ENCODE measurements around the gene CCDC78.

Gene CCDC78

DNA sequence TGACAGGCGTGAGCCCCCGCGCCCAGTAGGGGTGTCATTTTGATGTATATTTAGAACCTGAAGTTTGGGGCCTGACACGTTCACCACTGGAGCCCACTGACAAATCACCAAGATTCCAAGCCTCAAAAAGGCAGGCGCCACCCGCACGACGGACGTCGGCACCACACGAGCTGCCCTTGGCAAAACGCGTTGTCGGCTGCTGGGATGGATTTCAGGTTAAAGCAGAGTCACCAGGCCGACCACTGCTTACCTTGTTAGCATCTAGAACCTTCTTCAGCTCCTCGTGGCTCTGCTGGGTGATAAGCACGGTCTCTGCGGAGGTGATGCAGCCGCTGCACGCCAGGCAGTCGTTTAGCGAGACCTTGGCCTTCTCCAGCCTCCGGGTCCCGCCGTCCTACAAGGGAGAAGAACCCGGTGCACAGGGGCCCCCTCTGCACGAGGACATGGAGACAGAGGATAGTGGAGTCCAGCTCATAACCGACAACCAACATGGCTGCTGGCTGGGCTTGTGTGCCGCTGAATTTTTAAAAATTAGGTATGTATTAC is 10.8 kb upstream of the CCDC78 start:
- no peak for DNase-seq

DNA sequence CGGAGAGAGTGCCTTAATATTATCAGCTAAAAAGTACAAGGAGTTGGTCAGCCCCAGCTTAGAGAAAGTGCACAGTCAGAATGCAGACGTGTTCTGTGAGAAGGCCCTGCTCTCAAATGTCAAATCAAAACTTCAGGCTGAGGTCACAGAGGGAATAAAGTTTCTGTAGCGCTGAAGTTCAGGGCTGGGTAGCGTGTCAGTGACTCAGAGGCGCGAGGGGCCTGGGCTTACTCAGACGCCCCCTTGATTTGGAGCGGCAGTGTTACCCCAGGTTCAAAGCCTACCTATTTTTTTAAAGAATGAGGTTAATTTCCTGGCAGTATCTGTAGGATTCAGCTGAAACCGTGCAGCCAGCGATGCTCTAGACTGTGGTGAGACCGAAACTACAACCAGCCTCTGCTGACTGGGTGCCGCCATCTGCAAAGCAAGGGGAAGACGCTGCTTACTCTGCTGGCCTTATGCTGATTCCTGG is 9.8 kb upstream of the CCDC78 start:
- DNase-seq, result no peak

DNA sequence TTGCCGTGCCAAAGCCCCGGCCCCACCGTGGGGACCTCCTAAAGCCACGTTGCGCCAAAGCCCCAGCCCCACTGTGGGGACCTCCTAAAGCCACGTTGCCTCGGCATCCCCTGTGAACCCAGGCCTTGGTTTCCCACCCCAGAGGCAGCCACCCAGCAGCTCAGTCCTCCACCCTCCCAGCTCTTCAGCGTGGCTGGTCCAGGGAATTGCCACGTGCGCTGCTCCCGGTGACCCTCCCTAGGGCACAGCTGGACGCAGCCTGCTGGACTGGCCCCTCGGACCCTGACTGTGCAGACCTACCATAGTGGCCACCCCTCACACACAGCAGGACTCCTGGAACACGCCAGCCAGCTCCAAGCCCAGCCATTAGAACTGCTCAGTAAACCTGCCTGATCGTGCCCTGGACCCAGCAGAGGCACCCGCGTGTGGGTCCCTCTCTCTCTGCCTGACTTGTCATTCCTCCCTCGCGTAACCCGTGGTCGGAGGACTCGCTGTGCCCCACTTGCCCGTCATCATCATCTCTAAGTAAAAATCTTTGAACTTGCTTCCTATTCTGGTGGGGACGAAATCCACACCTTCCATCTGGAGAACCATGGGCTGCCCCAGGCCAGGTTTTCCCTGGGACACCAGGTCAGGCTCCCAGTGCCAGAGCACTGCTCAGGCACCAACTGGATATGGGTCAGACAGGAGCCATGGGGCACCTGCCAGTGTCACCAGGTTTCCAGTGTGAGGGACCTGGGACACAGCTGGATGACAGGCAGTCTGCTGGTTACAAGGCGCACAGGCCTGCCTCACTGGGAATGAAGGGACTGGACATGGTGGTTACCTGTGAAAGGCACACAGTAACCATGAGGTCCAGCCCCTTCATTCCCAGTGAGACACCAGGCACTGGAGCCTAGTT is 9.0 kb upstream of the CCDC78 start:
- DNase-seq, result no peak

DNA sequence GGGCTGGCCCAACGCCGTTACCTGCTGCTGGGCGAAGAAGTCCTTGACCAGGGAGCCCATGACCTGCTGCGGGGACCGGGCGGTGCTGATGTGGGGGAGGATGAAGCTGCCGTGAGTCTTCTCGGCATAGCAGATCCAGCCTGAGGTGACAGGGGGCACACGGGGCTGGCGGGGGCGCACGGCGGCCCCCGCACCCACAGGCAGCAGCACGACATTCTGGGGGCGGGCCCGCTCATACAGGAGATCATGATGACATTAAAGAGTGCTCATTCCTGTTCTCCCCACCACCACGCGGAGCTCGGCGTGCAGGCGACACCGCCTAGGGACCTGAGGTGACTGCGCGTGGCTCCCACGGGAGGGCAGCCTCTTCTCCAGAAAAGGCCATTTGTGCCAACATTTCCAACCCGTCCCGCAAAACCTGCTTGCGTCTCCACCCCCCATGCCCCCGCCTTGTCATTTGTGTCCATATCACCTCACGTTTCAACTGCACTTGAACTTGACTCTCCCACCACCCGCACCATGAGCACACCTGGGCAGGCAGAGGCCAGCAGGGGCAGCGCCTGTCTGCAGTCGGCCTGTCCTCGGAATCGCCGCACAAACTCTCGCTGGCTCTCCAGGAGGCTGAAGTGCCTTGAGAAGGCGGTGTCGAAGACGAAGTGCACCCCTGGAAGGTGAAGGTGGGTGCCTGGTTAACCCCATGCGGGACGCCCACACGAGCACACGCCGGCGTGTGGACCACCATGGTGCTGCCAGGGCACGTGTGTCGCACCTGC is 8.2 kb upstream of the CCDC78 start:
- no peak for DNase-seq

DNA sequence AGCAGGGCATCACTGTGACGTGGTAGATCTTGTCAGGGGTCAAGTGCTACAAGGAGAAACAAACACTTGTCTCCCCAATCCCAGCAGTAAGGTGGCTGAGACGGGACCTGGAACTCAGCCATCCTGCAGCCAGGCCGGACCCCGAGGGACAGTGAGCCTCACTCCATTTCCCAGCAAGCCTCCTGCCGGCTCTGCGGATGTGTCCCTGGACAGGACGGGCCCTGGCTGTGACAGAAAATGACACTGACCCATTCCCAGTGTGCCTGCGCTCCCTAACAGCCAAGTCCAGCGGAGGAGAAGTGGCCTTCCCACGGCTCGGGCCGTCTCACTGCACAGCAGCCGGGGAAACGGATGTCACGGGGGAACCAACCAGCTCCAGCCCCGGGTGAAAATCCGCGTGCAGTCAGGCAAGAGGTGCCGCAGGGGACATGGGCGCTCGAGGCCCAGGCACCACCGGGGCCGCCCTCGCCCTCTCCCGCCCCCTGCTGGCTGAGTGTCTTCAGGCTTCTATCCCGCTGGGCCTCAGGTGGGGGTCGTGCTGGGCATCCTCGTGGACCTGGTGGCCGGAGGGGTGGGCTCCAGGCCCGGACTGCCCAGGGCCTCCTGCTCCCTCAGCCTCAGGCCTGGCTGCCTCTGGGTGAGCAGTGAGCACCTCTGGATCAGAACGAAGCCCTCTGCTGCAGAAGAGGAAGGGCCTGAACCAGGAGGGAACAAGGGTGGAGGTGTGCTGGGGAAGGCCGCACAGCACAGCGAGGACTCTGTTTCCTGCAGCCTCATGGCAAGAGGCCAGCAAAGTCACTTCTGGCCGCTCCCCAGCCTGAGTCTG is 7.4 kb upstream of the CCDC78 start:
- DNase-seq, result no peak

DNA sequence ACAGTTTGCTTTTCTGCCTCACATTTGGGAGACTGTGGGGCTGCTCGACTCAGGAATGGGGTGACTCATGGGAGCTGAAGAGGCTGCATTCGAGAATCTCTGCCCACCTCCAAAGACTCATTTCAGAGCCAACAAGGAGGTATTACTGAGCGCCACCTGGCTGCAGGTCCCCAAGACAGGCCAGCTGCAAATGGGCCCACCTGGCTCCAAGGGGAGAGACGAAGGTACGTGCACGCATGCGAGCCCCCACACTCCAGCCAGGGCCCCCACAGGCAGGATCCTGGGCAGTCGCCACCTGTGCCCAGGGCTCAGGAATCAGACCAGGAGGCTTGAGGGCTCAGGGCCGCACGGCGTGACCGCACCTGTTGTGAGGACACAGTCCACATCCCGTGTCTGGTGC is 6.7 kb upstream of the CCDC78 start:
- no peak for DNase-seq

DNA sequence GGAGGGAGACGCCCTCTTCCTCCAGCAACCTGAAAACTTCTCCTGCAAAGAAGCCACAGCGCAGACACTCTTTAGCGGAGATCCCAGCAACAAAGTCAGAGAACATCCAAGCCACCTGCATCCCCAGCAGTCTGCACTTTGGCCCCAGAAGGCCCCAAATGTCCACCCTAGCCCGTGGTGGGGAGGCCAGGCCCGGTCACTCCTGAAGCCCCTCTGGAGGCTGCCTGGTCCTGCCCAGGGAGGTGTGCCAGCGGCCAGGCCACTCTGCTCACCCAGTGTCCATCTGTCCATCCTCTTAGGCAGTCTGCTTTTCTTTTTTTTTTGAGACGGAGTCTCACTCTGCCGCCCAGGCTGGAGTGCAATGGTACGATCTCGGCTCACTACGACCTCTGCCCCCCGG is 6.1 kb upstream of the CCDC78 start:
- no peak for DNase-seq

DNA sequence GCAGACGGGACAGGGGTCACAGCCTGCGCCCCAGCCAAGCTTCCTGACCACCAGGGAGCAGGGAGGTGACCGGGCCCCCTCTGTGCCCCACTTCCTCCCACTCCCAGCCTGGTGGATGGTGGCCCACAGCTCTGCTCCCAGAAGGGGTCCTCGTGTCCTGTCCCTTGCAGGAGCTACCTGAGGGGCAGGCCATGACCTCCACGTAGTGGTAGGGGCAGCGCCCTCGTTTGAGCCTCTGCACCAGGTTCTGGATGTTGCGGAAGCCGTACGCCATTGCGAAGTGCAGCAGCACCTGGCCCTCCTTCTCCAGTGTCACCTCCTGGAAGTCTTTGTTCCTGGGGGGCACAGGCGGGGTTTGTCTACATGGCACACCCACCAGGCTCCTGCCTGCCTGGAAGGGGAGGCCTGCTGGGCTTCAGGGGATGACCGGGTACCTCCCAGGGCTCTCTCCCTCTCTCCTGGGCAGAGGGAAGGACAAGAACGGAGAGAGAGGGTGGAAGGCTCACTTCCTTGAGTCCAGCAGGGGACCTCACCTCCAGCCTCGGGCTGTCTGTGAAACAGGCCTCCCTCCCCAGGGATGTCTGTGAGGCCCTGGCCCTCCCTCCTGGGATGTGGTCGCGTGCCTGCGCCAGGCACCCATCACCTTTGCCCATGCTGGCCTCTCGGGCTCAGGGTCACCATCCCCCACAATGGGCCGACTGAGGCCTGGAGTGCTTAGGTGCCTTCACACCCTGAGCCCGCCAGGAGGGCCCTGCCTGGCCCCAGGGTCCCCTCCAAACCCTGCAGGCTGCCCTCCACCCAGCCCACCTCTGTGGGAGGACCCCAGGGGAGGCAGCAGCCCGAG is 4.6 kb upstream of the CCDC78 start:
- no peak for DNase-seq

DNA sequence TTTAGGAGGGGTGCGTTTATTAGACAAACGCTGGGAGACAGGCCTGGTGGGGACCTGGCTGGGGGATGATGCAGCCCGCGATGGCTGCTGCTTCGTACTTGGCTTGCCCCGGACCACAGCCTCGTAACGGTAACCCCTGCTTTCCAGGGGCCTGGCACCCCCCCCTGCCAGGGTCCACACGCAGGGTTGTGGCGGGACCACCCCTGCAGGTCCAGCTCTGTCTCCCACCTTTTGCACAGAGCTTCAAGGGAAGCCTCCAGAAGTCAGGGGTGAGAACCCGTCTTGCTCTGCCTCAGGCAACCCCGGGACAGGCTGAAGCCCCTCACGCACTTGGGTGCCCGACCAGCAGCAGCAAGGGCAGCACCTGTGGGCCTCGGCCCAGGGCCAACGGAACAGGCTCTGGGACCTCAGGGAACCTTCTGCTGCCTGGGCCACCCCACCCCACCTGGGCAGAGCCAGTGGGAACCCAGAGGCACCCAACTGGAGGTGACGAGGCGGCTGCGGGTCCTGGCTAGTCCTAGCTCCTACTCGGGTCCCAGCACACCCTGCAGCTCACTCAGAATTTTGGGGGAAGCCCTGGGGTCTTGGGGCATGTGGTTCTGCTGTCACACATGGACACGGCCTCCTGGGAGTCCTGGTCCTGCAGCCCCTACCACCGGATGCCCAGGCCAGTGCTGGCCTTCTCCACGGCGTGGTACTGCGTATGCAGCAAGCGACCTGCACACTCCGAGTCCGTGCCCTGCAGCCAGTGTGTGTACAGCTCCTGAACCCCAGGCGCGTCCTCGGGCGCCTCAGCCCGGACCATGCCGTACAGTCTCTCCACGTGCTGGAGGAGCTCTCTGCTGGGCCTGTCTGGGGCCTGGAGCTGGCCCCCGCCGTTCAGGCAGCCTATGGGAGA is 3.8 kb upstream of the CCDC78 start:
- no peak for DNase-seq

DNA sequence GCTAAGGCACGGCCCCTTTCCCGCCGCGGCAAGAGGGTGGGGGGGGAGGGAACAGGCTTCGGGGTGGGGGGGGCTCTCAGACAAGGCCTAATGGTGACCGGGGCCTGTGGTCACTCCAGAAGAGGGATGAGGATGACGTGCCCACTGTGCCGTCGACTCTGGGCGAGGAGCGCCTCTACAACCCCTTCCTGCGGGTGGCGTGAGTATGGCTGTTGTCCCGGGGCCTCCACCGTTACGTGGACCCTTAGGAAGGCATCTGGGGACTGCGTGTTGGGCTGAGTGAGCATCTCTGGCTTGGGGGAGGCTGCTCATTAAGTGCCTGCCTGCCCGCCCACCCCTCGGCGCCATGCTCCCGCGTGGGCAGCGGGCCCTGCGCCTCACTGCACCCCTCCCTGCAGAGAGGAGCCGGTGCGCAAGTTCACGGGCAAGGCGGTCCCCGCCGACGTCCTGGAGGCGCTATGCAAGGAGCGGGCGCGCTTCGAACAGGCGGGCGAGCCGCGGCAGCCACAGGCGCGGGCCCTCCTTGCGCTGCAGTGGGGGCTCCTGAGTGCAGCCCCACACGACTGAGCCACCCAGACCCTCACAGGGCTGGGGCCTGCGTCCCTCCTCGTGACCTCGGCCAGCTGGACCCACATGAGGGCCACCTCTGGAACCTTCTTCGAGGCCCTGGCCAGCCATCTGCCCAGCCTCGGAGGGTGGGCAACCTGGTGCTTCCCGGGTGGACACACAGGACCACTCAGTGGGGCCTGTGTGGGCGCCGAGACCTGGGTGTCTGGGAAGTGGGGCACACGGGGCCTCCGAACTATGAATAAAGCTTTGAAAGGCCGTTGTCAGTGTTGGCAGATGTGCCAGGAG is 2.9 kb upstream of the CCDC78 start:
- DNase-seq, result no peak

DNA sequence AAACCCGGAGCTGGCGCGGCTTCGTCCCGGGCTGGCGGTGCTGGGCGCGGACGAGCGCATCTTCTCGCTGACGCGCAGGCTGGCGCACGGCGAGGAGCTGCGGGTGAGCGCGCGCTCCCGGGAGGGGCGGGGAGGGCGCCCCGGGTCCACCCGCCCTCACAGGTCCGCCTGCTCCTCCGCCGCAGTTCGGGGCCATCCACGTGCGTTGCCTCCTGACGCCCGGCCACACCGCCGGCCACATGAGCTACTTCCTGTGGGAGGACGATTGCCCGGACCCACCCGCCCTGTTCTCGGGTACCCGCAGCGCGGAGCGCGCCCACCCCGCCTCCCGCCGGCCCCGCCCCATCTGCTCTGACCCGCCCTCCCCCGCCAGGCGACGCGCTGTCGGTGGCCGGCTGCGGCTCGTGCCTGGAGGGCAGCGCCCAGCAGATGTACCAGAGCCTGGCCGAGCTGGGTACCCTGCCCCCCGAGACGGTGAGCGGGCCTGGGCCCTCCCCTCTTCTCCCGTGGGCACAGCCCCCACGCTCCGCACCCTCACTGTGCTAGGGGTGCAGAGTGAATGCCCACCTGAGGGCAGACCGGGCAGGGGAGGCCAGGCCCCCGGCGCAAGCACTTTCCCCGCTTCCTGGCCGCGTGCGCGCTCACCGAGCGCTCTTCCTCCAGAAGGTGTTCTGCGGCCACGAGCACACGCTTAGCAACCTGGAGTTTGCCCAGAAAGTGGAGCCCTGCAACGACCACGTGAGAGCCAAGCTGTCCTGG is 2.1 kb upstream of the CCDC78 start:
- DNase-seq, result peak; percentile 97

DNA sequence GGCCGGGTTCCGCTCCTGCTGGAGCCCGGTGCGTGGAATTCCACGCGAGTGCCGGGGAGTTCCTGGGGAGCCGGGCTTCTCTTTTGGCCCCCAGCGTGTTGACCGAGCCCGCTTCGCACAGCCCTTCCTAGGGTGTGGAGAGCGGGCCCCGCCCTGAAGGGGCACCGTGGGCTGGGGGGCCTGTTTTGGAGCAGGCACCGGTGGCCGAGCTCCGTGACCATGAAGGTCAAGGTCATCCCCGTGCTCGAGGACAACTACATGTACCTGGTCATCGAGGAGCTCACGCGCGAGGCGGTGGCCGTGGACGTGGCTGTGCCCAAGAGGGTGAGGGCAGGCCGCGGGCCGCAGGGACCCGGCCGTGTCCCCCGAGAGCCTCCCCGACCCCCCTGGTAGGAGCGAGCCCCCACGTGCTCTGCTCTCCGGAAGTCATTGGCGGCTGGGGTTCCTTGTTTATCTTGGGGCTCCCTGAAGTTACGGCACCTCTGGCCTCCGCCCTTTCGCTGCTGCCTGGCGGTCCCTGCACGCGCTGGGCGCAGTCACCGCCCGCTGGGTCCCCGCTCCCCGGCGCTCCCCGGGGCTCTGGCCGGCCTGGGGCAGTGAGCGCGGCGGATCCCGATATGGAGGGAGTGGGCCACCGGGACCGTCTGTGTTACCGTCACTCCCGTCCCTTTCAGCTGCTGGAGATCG is 1.2 kb upstream of the CCDC78 start:
- DNase-seq, result peak; percentile 62

DNA sequence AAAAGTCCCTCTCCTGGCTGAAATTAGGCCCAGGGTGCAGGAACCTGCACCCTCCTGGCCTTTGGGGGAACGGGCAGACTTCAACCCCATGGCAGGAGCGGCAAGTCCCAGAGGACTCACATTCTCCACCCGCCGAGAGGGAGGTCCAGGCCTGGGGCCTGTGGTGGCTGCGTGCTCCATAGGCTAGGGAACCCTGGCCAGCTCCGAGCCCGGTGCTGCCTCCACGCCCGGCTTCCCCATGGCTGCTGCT is 130 bp downstream of the CCDC78 start:
- DNase-seq, result no peak

DNA sequence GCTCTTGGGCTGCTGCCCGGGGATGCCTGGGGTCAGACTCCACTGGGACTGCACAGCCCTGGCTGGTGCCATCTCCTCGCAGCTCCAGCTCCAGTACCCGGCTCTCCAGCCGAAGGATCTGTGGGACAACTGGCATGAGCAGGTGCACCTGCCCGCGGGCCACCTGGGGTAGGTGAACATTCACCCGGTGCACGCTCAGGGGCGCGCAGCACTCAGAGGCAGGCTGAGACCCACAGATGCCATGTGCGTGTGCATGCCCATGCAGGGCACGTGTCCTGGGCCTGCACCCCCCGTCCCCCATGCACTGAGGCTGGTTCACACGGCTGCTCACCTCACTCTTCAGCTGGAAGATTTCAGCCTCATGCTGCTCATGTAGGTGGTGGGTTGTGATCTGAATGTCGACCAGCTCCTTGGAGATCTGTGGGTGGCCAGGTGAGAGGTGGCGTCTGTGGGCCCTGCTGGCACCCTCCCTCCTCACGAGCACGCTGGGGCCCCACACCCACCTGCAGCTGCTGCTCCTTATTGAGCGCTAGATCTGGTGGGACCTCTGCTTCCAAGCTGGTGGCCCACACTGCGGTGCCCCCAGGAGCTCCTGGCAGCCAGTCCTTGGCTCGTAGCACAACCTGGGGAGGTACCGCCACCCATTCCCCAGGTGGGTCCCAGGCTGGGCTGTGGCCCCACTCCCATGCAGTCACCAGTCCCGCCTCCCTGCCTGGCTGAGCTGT is 618 bp downstream of the CCDC78 start:
- peak; percentile 64 for DNase-seq

DNA sequence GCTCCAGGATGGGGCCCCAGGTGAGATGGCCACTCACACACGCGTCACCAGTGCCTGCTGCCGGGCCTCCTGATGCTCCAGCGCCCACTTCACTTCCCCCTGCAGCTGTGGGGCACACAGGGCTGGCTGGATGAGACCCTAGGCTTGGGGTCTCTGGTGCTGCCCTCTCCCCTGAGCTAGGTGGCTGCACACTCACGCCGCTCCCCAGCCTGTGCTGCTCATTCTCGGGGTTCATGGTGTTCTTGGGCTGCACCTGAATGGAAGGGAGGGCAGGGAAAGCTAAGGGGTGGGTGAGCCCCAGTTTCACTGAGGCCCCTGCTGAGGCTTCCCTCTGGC is 1.2 kb downstream of the CCDC78 start:
- DNase-seq, result no peak

DNA sequence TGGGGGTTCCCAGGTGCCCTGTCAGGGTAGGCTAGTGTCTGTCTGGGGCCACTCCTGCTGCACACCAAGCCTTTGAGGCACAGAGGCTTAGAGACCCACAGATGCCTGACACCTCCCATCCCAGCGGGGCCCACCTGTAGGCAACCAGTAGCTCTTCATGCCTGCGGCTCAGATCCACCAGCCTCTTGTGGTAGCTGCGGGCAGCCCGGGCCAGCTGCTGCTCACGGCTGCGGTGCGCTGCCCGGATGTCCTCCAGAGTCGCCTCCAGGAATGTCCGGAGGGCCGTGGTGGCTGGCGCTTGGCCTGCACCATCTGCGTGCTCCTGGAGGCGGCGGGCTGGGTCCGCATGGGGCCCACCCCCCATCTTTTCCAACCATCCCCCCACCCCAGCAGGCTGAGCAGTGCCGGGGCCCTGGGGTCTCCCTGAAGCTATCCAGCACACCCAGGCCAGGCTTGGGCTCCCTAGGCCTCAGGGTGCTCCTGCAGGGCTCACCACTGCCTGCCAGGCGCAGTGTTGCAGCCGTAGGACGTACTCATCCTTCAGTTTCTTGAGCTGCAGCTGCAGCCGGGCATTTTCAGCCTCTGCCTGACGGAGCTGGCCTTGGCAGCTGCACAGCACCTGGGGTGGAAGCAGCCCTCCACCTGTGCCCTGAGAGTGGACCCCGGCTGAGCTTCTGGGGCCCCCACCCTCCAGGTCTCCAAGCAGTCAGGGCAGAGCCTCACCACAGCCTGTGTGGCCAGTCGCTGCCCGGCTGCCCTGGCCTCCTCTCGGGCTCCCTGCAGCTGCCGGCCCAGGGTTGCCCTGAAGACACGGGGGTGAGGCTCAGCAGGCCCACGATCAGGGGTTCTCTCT is 1.8 kb downstream of the CCDC78 start:
- DNase-seq, result no peak

DNA sequence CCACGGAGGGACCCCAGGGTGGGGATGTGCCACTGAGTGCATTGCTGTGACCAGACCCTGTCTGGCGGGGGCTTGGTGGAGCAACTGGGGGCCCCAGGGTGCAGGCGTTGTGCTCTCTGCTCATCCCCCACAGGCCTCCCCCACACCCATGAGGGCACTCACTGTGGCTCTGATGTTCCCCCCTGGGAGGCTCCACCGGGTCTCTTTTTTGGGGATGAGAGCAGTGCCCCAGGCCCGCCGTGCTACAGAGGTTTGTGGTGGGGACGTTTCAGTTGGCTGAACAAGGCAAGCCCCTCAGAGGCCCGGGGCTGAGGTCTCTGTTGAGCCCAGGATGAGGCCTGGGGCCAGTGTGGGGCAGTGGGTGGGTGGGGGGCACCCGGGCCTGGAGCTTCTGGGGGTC is 2.5 kb downstream of the CCDC78 start:
- no peak for DNase-seq
